Measurements from ENCODE around the gene BPIFA3. TPM values are rescaled to one million over a fixed set of nuclear protein-coding genes. Genes with fewer than 3 reads are reported as not detected.

Gene BPIFA3
- total RNA-seq, 1 donor from 2014 or later, result not detected

DNA sequence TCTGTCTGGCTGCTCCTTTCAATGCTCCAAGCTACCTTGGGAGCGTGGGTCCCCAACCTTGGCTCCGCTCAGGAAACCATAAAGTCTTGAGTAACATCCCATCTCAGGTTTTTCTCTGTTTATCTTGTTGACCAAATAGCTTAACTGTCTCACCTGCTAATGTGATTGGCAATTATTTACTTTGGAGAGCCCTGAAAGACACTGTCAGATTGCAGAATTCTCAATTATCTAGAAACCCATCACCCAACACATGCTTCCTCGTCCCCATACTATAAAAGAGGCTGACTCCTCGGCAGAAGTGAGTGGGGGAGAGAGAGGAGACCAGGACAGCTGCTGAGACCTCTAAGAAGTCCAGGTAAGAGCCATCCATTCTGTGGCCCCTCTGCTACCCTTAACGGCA is 18.5 kb downstream of the BPIFA3 start, which contains the start of gene BPIFA1:
Gene BPIFA1 (plus strand): TSS at position 301 of the 400 bp plus-strand sequence. CDS start 1,716 bp downstream, outside the sequence.
- Mint-ChIP-seq H3K27ac (no peak within 1 kb of the TSS), H3K36me3 (no peaks in the 10 kb centered on the region), H3K9me3 (no peaks in the 10 kb centered on the region), H3K27me3 (ENCODE audit: low read depth) (peaks cover 87% of the 10 kb centered on the region), H3K4me3 (no peak within 1 kb of the TSS), H3K4me1 (no peaks in the 10 kb centered on the region)
- no peak for DNase-seq (ENCODE audit: low spot score in 2 of 2, unreplicated experiment in 2 of 2)
- TF ChIP-seq, protein P1, sequence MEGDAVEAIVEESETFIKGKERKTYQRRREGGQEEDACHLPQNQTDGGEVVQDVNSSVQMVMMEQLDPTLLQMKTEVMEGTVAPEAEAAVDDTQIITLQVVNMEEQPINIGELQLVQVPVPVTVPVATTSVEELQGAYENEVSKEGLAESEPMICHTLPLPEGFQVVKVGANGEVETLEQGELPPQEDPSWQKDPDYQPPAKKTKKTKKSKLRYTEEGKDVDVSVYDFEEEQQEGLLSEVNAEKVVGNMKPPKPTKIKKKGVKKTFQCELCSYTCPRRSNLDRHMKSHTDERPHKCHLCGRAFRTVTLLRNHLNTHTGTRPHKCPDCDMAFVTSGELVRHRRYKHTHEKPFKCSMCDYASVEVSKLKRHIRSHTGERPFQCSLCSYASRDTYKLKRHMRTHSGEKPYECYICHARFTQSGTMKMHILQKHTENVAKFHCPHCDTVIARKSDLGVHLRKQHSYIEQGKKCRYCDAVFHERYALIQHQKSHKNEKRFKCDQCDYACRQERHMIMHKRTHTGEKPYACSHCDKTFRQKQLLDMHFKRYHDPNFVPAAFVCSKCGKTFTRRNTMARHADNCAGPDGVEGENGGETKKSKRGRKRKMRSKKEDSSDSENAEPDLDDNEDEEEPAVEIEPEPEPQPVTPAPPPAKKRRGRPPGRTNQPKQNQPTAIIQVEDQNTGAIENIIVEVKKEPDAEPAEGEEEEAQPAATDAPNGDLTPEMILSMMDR (IDR thresholded peaks at IDR 0.05; ENCODE audit: unreplicated experiment), result no peak

GRCh38 chr20:33236351-33236750 is 19.2 kb downstream of the BPIFA3 start:
- H3K27ac Mint-ChIP-seq, result no peak overlapping the region
- no peaks in the 10 kb centered on the region for H3K36me3 Mint-ChIP-seq
- no peak for DNase-seq (ENCODE audit: low spot score in 2 of 2, unreplicated experiment in 2 of 2)

DNA sequence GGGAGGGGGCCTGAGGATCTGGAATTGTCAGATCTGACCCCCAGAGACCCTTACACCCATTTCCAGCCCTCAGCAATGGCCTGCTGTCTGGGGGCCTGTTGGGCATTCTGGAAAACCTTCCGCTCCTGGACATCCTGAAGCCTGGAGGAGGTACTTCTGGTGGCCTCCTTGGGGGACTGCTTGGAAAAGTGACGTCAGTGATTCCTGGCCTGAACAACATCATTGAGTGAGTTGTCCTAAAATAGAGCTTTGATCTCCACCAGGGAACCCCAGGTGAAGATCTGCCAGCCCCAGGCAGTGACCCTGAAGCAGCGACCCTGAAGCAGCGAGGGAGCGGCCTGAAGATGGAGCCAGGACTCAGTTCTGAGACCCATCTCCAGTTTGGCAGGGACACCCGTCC is 20.8 kb downstream of the BPIFA3 start:
- Mint-ChIP-seq H3K9me3 (no peaks in the 10 kb centered on the region), H3K4me3 (no peak overlapping the region), H3K27me3 (ENCODE audit: low read depth) (peaks cover 79% of the 10 kb centered on the region), H3K36me3 (no peaks in the 10 kb centered on the region), H3K27ac (no peak overlapping the region), H3K4me1 (no peaks in the 10 kb centered on the region)
- TF ChIP-seq, protein P1 (IDR thresholded peaks at IDR 0.05; ENCODE audit: unreplicated experiment), result no peak
- no peak for DNase-seq (ENCODE audit: low spot score in 2 of 2, unreplicated experiment in 2 of 2)

More at GRCh38 chr20:33236351-33236750, 19.2 kb downstream of the BPIFA3 start:
- Mint-ChIP-seq H3K4me1 (no peaks in the 10 kb centered on the region), H3K27me3 (ENCODE audit: low read depth) (peaks cover 81% of the 10 kb centered on the region), H3K4me3 (no peak overlapping the region), H3K9me3 (no peaks in the 10 kb centered on the region)
- TF ChIP-seq, protein P1 (IDR thresholded peaks at IDR 0.05; ENCODE audit: unreplicated experiment), result no peak

GRCh38 chr20:33239418-33239817 is 22.3 kb downstream of the BPIFA3 start:
- H3K27me3 Mint-ChIP-seq (ENCODE audit: low read depth), result peaks cover 75% of the 10 kb centered on the region
- H3K36me3 Mint-ChIP-seq, result no peaks in the 10 kb centered on the region
- H3K4me1 Mint-ChIP-seq, result no peaks in the 10 kb centered on the region
- DNase-seq (ENCODE audit: low spot score in 2 of 2, unreplicated experiment in 2 of 2), result no peak
- TF ChIP-seq, protein P1 (IDR thresholded peaks at IDR 0.05; ENCODE audit: unreplicated experiment), result no peak
- H3K27ac Mint-ChIP-seq, result no peak overlapping the region
- H3K4me3 Mint-ChIP-seq, result no peak overlapping the region
- H3K9me3 Mint-ChIP-seq, result no peaks in the 10 kb centered on the region

- Mint-ChIP-seq H3K4me1 (no peaks in the 10 kb centered on the region), H3K27me3 (ENCODE audit: low read depth) (peaks cover 73% of the 10 kb centered on the region)
- no peak for DNase-seq (ENCODE audit: low spot score in 2 of 2, unreplicated experiment in 2 of 2)
These were observed 23.0 kb downstream of the BPIFA3 start for GRCh38 chr20:33239979-33240736.

More at GRCh38 chr20:33239979-33240736, 23.0 kb downstream of the BPIFA3 start:
- TF ChIP-seq, protein P1 (IDR thresholded peaks at IDR 0.05; ENCODE audit: unreplicated experiment), result no peak
- Mint-ChIP-seq H3K4me3 (no peak overlapping the region), H3K36me3 (no peaks in the 10 kb centered on the region), H3K9me3 (no peaks in the 10 kb centered on the region), H3K27ac (no peak overlapping the region)
